ENCODE measurements around the gene RBPJ.
A peak's percentile ranks its signal among the peaks of the same experiment; 100 is the strongest.

Gene RBPJ

GRCh38 chr4:26372076-26372475 is 51.3 kb downstream of the RBPJ start:
- no peaks in the 10 kb centered on the region; the same call in 1 of the 2 replicates for H3K36me3 ChIP-seq (ENCODE audit: low read length)
- H3K79me2 ChIP-seq (ENCODE audit: insufficient read depth, low read length), result peaks cover 8% of the 10 kb centered on the region; the same call in 1 of the 2 replicates
- H3F3A ChIP-seq (ENCODE audit: insufficient read depth), result 0 out of 2 replicates have a peak, but pooled peaks cover 7% of the 10 kb centered on the region
- no peak overlapping the region for H3K4me3 ChIP-seq (ENCODE audit: insufficient read depth, low read length, poor library complexity, severe bottlenecking)
- H3K9me2 ChIP-seq (replicated peaks; ENCODE audit: insufficient read depth, low read length), result no peaks in the 10 kb centered on the region
- H3K27ac ChIP-seq (ENCODE audit: low read depth, low read length), result no peak overlapping the region
- TF ChIP-seq CTCF (IDR thresholded peaks at IDR 0.05; ENCODE audit: insufficient read depth, low read length, poor library complexity, severe bottlenecking), result no peak
- TF ChIP-seq EZH2phosphoT487 (conservative IDR thresholded peaks at IDR 0.05; ENCODE audit: low read length), result no peak
- H3K9ac ChIP-seq (ENCODE audit: low read length), result no peak overlapping the region
- no peak overlapping the region for H3K4me2 ChIP-seq (ENCODE audit: low read depth, low read length, poor library complexity, severe bottlenecking)
- H2AFZ ChIP-seq (ENCODE audit: low read depth, low read length, severe bottlenecking), result no peak overlapping the region
- peaks cover 37% of the 10 kb centered on the region for H4K20me1 ChIP-seq (ENCODE audit: low read depth, low read length)
- H3K9me3 ChIP-seq (ENCODE audit: insufficient read depth, low read length), result no peaks in the 10 kb centered on the region
- H3K27me3 ChIP-seq (ENCODE audit: low read length), result no peaks in the 10 kb centered on the region

- no peak for TF ChIP-seq CTCF (IDR thresholded peaks at IDR 0.05; ENCODE audit: insufficient read depth, low read length, poor library complexity, severe bottlenecking)
- TF ChIP-seq EZH2phosphoT487 (conservative IDR thresholded peaks at IDR 0.05; ENCODE audit: low read length), result no peak
Observed at GRCh38 chr4:26372525-26373172, 51.8 kb downstream of the RBPJ start.

GRCh38 chr4:26375551-26375950 is 54.7 kb downstream of the RBPJ start:
- Histone ChIP-seq H3K36me3 (ENCODE audit: low read length) (no peaks in the 10 kb centered on the region), H3K4me2 (ENCODE audit: low read depth, low read length, poor library complexity, severe bottlenecking) (no peak overlapping the region), H3K27me3 (ENCODE audit: low read length) (no peaks in the 10 kb centered on the region), H3F3A (ENCODE audit: insufficient read depth) (0 out of 2 replicates have a peak, but pooled peaks cover 7% of the 10 kb centered on the region), H2AFZ (ENCODE audit: low read depth, low read length, severe bottlenecking) (no peak overlapping the region), H3K4me3 (ENCODE audit: insufficient read depth, low read length, poor library complexity, severe bottlenecking) (no peak overlapping the region), H3K27ac (ENCODE audit: low read depth, low read length) (no peak overlapping the region), H4K20me1 (ENCODE audit: low read depth, low read length) (peaks cover 44% of the 10 kb centered on the region), H3K9me2 (replicated peaks; ENCODE audit: insufficient read depth, low read length) (no peaks in the 10 kb centered on the region), H3K9ac (ENCODE audit: low read length) (no peak overlapping the region), H3K79me2 (ENCODE audit: insufficient read depth, low read length) (peaks cover 8% of the 10 kb centered on the region; the same call in 1 of the 2 replicates), H3K9me3 (ENCODE audit: insufficient read depth, low read length) (no peaks in the 10 kb centered on the region)
- TF ChIP-seq CTCF (IDR thresholded peaks at IDR 0.05; ENCODE audit: insufficient read depth, low read length, poor library complexity, severe bottlenecking) (no peak), EZH2phosphoT487 (conservative IDR thresholded peaks at IDR 0.05; ENCODE audit: low read length) (no peak)

More at GRCh38 chr4:26372525-26373172, 51.8 kb downstream of the RBPJ start:
- Histone ChIP-seq H3K9ac (ENCODE audit: low read length) (no peak overlapping the region), H3K4me3 (ENCODE audit: insufficient read depth, low read length, poor library complexity, severe bottlenecking) (no peak overlapping the region), H3K9me2 (replicated peaks; ENCODE audit: insufficient read depth, low read length) (no peaks in the 10 kb centered on the region), H3F3A (ENCODE audit: insufficient read depth) (0 out of 2 replicates have a peak, but pooled peaks cover 7% of the 10 kb centered on the region), H3K79me2 (ENCODE audit: insufficient read depth, low read length) (peaks cover 8% of the 10 kb centered on the region; the same call in 1 of the 2 replicates), H3K27ac (ENCODE audit: low read depth, low read length) (no peak overlapping the region), H3K27me3 (ENCODE audit: low read length) (no peaks in the 10 kb centered on the region), H3K4me2 (ENCODE audit: low read depth, low read length, poor library complexity, severe bottlenecking) (peak overlapping the region; percentile 13), H2AFZ (ENCODE audit: low read depth, low read length, severe bottlenecking) (no peak overlapping the region), H3K9me3 (ENCODE audit: insufficient read depth, low read length) (no peaks in the 10 kb centered on the region), H4K20me1 (ENCODE audit: low read depth, low read length) (peaks cover 35% of the 10 kb centered on the region), H3K36me3 (ENCODE audit: low read length) (no peaks in the 10 kb centered on the region; the same call in 1 of the 2 replicates)
